Dendritic cell treated with granulocyte-macrophage colony-stimulating factor and Interleukin-4, amounts not matched to agents 40 ng/mL and 50 ng/mL, for 4 days (primary cell): ENCODE data around the gene SBK2.

ENCODE experiments used
- H3K27ac Mint-ChIP-seq: one replicate; pipeline ENCODE4 v1.8.0; 2022; ENCODE audit warnings: mild to moderate bottlenecking, mixed read lengths
- H3K27me3 Mint-ChIP-seq: one replicate; pipeline ENCODE4 v1.8.0; 2022; ENCODE audit warnings: mild to moderate bottlenecking, mixed read lengths
- H3K36me3 Mint-ChIP-seq: one replicate; pipeline ENCODE4 v1.8.0; 2022; ENCODE audit warnings: low read depth, mixed read lengths
- H3K4me1 Mint-ChIP-seq: one replicate; pipeline ENCODE4 v1.8.0; 2022; ENCODE audit warnings: low read depth, mixed read lengths
- H3K4me3 Mint-ChIP-seq: one replicate; pipeline ENCODE4 v1.8.0; 2022; ENCODE audit warnings: mild to moderate bottlenecking, moderate library complexity, mixed read lengths
- H3K9me3 Mint-ChIP-seq: one replicate; pipeline ENCODE4 v1.8.0; 2022; ENCODE audit warnings: mixed read lengths
- intact Hi-C: fragments of 100-400 bp; cut with micrococcal nuclease; formaldehyde crosslinking; loops from one replicate; pipeline ENCODE4 v1.15.0; 2022

Gene SBK2

GRCh38 chr19:55493052-55493644 lies 43.8 kb downstream of the SBK2 start:
- H3K27me3 Mint-ChIP-seq: peaks cover 46% of the 10 kb centered on the region
- H3K36me3 Mint-ChIP-seq: no peaks in the 10 kb centered on the region
- H3K27ac Mint-ChIP-seq: no peak overlapping the region
- intact Hi-C loops: no loop called here
- H3K4me1 Mint-ChIP-seq: peaks cover 13% of the 10 kb centered on the region
- H3K4me3 Mint-ChIP-seq: no peak overlapping the region
- H3K9me3 Mint-ChIP-seq: no peaks in the 10 kb centered on the region

- peaks cover 49% of the 10 kb centered on the region for H3K27me3 Mint-ChIP-seq
- no peak overlapping the region for H3K27ac Mint-ChIP-seq
- intact Hi-C loops: no loop called here
Observed at GRCh38 chr19:55492362-55492944, 44.5 kb downstream of the SBK2 start.

GRCh38 chr19:55491546-55492360 lies 45.2 kb downstream of the SBK2 start:
- Mint-ChIP-seq H3K27me3 (peaks cover 51% of the 10 kb centered on the region), H3K27ac (no peak overlapping the region), H3K4me3 (no peak overlapping the region), H3K9me3 (no peaks in the 10 kb centered on the region), H3K4me1 (peaks cover 23% of the 10 kb centered on the region), H3K36me3 (no peaks in the 10 kb centered on the region)
- intact Hi-C loops: no loop called here

More at GRCh38 chr19:55492362-55492944, 44.5 kb downstream of the SBK2 start:
- Mint-ChIP-seq H3K4me3 (no peak overlapping the region), H3K36me3 (no peaks in the 10 kb centered on the region), H3K4me1 (peaks cover 20% of the 10 kb centered on the region), H3K9me3 (no peaks in the 10 kb centered on the region)

- H3K4me1 Mint-ChIP-seq: peaks cover 29% of the 10 kb centered on the region
- no peak overlapping the region for H3K4me3 Mint-ChIP-seq
- intact Hi-C loops: no loop called here
- H3K36me3 Mint-ChIP-seq: no peaks in the 10 kb centered on the region
- no peaks in the 10 kb centered on the region for H3K9me3 Mint-ChIP-seq
- peaks cover 57% of the 10 kb centered on the region for H3K27me3 Mint-ChIP-seq
- no peak overlapping the region for H3K27ac Mint-ChIP-seq
Observed at GRCh38 chr19:55490478-55491432, 46.2 kb downstream of the SBK2 start.

DNA sequence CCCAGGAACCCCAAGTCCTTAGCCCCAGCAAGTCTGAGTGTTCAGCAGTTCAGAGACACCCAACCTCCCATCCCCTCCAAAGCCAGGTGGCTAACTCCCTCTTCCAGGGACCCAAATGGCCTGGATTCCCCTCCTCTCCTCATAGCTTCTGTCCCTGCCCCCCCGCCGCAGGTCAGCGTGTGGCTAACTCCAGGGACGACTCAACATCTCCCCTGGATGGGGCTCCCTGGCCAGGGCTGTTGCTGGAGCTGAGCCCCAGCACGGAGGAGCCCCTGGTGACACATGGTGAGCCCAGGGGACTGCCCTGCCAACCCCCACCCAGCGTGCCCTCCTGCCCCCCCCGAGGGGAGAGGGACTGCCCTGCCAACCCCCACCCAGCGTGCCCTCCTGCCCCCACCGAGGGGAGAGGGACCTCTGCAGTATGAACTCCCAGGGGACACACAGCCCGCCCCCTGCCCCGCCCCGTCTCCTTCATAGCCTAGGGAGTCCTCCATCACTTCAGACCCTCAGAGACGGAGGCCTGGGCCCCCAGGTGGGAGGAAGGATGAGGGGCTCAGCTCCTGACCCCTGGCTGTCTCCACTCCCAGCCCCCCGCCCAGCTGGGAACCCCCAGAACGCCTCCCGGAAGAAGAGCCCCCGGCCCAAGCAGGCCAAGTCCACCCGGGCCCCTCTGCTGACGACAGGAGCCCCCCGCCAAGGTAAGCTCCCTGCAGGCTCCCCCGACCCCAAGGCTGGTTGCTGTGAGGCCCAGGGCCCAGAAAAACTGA lies 47.0 kb downstream of the SBK2 start:
- Mint-ChIP-seq H3K9me3 (no peaks in the 10 kb centered on the region), H3K36me3 (no peaks in the 10 kb centered on the region), H3K27me3 (peaks cover 64% of the 10 kb centered on the region), H3K27ac (no peak overlapping the region), H3K4me3 (no peak overlapping the region), H3K4me1 (peaks cover 33% of the 10 kb centered on the region)
- intact Hi-C loops: no loop called here

GRCh38 chr19:55488986-55489710 lies 47.8 kb downstream of the SBK2 start:
- Mint-ChIP-seq H3K36me3 (peaks cover 2% of the 10 kb centered on the region), H3K9me3 (no peaks in the 10 kb centered on the region), H3K27ac (no peak overlapping the region), H3K4me1 (peaks cover 34% of the 10 kb centered on the region), H3K27me3 (peaks cover 62% of the 10 kb centered on the region), H3K4me3 (no peak overlapping the region)
- intact Hi-C loops: no loop called here

DNA sequence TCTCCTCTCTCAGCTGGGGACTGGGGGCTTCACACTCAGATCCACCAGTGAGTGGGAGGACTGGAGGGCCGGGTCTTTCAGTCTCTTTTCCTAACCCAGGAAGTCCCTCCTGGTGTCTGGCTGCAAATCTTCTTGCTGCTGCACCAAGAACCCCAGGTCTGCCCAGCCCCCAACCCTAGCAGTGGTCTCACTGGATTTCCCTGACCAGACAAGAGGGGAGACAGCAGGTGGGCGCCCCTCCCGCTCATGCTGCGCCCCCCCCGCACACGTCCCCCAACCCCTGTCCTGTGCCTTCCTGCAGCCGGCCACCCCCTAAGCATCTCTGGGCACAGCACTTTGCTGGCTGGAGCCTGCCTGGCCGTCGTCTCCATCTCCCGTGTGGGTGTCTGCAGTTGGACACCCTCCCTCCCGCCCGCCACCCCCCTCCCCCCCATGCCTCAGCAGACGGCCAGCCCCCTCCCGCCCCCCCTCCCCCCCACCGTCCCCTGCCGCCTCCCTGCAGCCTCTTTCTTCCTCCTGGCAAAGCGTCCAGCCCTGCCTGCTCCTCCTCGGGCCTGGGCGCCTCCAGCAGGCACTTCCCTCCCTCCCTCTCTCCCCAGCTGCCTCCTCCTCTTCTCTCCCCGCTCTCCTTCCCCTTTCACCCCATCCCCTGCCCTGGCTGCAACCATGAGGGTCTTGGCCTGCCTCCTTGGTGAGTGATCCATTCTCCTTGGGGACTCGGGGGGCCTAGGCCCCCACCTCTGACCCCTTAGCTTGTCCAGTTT lies 48.8 kb downstream of the SBK2 start, which contains the start of gene SSC5D:
Gene SSC5D (plus strand): TSS at position 513 of the 764 bp plus-strand sequence. CDS start 154 bp downstream, at position 667.
- peaks cover 61% of the 10 kb centered on the region for H3K27me3 Mint-ChIP-seq
- H3K4me1 Mint-ChIP-seq: peaks cover 34% of the 10 kb centered on the region
- H3K9me3 Mint-ChIP-seq: no peaks in the 10 kb centered on the region
- H3K36me3 Mint-ChIP-seq: peaks cover 12% of the 10 kb centered on the region
- H3K27ac Mint-ChIP-seq: peak within 1 kb of the TSS; percentile 47
- intact Hi-C loops: no loop called here
- H3K4me3 Mint-ChIP-seq: no peak within 1 kb of the TSS

DNA sequence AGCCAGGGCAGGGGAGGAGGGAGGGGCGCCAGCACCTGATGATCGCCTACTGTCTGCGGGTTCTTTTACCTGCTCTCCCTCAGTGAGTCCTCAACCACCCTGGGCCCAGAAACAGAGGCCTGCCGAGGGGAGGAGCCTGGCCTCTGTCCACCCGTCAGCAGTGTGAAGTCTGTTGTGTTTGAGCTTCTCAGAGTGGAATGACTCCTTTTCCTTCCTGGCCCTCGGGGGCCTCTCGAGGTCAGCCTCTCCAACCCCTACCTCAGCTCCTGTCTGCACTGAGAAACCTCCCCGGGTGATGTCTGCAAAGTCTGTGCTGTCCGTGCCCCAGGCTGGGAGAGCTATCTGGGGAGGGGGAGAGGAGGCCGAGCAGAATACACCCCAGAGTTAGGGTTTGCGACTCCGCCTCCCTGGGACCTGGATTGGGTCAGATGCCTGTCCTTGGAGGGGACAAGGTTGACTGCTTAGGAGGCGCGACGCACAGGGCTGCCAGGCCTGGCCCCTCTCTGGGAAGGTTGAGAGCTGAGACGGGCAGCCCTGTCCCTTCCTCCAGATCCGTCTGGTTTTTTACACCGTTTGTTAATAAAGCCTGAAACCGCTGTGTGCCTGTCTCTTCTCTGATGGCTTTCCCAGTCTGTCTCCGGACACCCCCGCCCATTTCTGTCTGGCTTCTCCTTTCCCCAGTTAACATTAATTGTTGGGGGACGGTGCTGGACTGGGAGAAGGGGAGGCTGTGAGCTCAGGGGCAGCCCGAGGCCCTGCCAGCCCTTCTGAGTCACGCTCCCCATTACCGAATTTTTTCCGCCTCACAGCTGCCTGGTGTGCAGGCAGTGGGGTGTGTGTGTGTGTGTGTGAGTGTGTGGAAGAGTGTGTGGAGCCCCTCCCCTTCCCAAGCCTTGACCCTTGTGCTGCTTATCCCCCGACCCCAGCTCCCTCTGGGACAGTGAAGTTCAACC lies 49.7 kb downstream of the SBK2 start:
- H3K4me3 Mint-ChIP-seq: no peak overlapping the region
- peak overlapping the region; percentile 45 for H3K27ac Mint-ChIP-seq
- intact Hi-C loops: no loop called here
- peaks cover 20% of the 10 kb centered on the region for H3K36me3 Mint-ChIP-seq
- no peaks in the 10 kb centered on the region for H3K9me3 Mint-ChIP-seq
- peaks cover 54% of the 10 kb centered on the region for H3K27me3 Mint-ChIP-seq
- H3K4me1 Mint-ChIP-seq: peaks cover 34% of the 10 kb centered on the region

- Mint-ChIP-seq H3K27me3 (peaks cover 46% of the 10 kb centered on the region), H3K9me3 (no peaks in the 10 kb centered on the region), H3K36me3 (peaks cover 25% of the 10 kb centered on the region), H3K4me3 (no peak overlapping the region), H3K4me1 (peaks cover 34% of the 10 kb centered on the region), H3K27ac (no peak overlapping the region)
- intact Hi-C loops: no loop called here
Observed at GRCh38 chr19:55486043-55486970, 50.6 kb downstream of the SBK2 start.

- H3K36me3 Mint-ChIP-seq: peaks cover 27% of the 10 kb centered on the region
- H3K27ac Mint-ChIP-seq: no peak overlapping the region
- H3K4me1 Mint-ChIP-seq: peaks cover 34% of the 10 kb centered on the region
- peak overlapping the region; percentile 2 for H3K4me3 Mint-ChIP-seq
- intact Hi-C loops: no loop called here
- peaks cover 39% of the 10 kb centered on the region for H3K27me3 Mint-ChIP-seq
- no peaks in the 10 kb centered on the region for H3K9me3 Mint-ChIP-seq
Observed at GRCh38 chr19:55485439-55486011, 51.4 kb downstream of the SBK2 start.
